ENCODE measurements around the gene TMC7.

GRCh38 chr16:18942061-18942460 is 41.7 kb upstream of the TMC7 start:
- TF ChIP-seq CTCF (conservative IDR thresholded peaks at IDR 0.05; ENCODE audit: low read depth in 2 of 2): no peak
- no peak for TF ChIP-seq POLR2AphosphoS5 (IDR thresholded peaks at IDR 0.05; ENCODE audit: low read depth)
- no peak for TF ChIP-seq REST (IDR thresholded peaks at IDR 0.05; ENCODE audit: unreplicated experiment)
- TF ChIP-seq ZNF331 (CRISPR knock-in tag; IDR thresholded peaks at IDR 0.05; ENCODE audit: low read depth): no peak
- no peak for TF ChIP-seq EZH2 (IDR thresholded peaks at IDR 0.05; ENCODE audit: low read depth, unreplicated experiment)
- no peak for TF ChIP-seq CREB1 (CRISPR knock-in tag; IDR thresholded peaks at IDR 0.05; ENCODE audit: low read depth)
- no peak for TF ChIP-seq EZH2phosphoT487 (IDR thresholded peaks at IDR 0.05; ENCODE audit: unreplicated experiment)
- TF ChIP-seq JUNB (IDR thresholded peaks at IDR 0.05; ENCODE audit: unreplicated experiment): no peak
- no peak for TF ChIP-seq ZNF462 (CRISPR knock-in tag; IDR thresholded peaks at IDR 0.05)
- no peak for TF ChIP-seq NANOG (IDR thresholded peaks at IDR 0.05; ENCODE audit: borderline replicate concordance)
- no peak for TF ChIP-seq ETS1 (IDR thresholded peaks at IDR 0.05)
- no peak for TF ChIP-seq STAT1 (IDR thresholded peaks at IDR 0.05; ENCODE audit: unreplicated experiment)
- TF ChIP-seq ZNF114 (CRISPR knock-in tag; IDR thresholded peaks at IDR 0.05): no peak

Data from GM23338 (cell line).